K562 (cell line): ENCODE results near the gene IL11. TPM values are rescaled to one million over a fixed set of nuclear protein-coding genes. Genes with fewer than 3 reads are reported as not detected.

Source experiments
- ATAC-seq: fragments of 200-7000 bp; cut with Tn5 transposase; 3 replicates; pipeline ENCODE4 v1.9.1; 2020; ENCODE audit warnings: moderate library complexity
- BruUV-seq: library from RNA; stranded (reverse); fragments of 400-500 nt; replicated peaks from 2 replicates; lab custom pipeline; 2021; lab: Mats Ljungman, UMichigan
- CTCF ChIA-PET: fragments of 300-600 bp; formaldehyde crosslinking; extraction: SDS; loops from one replicate; lab custom pipeline; 2021; ENCODE audit warnings: low intra/inter-chr PET ratio; lab: Yijun Ruan, JAX
- POLR2A ChIA-PET: fragments of 300-600, 350-650 bp; sonication (Branson Sonifier 250); formaldehyde crosslinking; extraction: SDS; loops from one replicate; lab custom pipeline; 2021; ENCODE audit warnings: antibody characterized with exemption, inconsistent platforms; lab: Yijun Ruan, JAX
- DNase-seq, 4 experiments: peaks; one replicate each; pipeline versions ENCODE4 v3.0.0 to v3.0.0-alpha.2; 2011 to 2018; ENCODE audit warnings: low spot score in 3 of 4, mixed read lengths in 3 of 4; ENCODE audit errors: extremely low read depth in 1 of 4
- FAIRE-seq: peaks from 2 replicates; lab custom pipeline; 2011; peaks lifted over from hg19 to GRCh38; lab: Jason Lieb, UNC
- H2AFZ ChIP-seq: 2 replicates; pipeline ENCODE4 v1.6.0; 2011; ENCODE audit warnings: low read depth, low read length, control low read depth, inconsistent platforms
- H3K27ac ChIP-seq: fragments of 200-600 bp; 3 replicates; pipeline ENCODE4 v1.8.0; 2011; ENCODE audit warnings: low read depth, mild to moderate bottlenecking, control low read depth, inconsistent platforms, low read length, moderate library complexity, mixed read lengths; ENCODE audit errors: extremely low read depth
- H3K27me3 ChIP-seq, 2 experiments: fragments of 300-600 bp in 1 of 2; 2 replicates in 1 of 2; 3 replicates in 1 of 2; pipeline versions ENCODE4 v1.6.0 to v1.8.0; 2011; ENCODE audit warnings: inconsistent platforms in 2 of 2, low read length in 2 of 2, mild to moderate bottlenecking in 1 of 2, mixed read lengths in 1 of 2, moderate library complexity in 1 of 2; ENCODE audit not compliant: control insufficient read depth in 2 of 2, insufficient read depth in 2 of 2
- H3K36me3 ChIP-seq: fragments of 300-600 bp; 3 replicates; pipeline ENCODE4 v1.8.0; 2011; ENCODE audit warnings: mild to moderate bottlenecking, low read length, inconsistent platforms; ENCODE audit not compliant: control insufficient read depth, insufficient read depth
- H3K4me1 ChIP-seq, 2 experiments: fragments of 200-600 bp in 1 of 2; replicated peaks in 1 of 2; 2 replicates in 1 of 2; 3 replicates in 1 of 2; pipeline versions ENCODE4 v1.5.1 to v1.8.0; 2011; ENCODE audit warnings: inconsistent platforms in 2 of 2, low read length in 2 of 2, mild to moderate bottlenecking in 1 of 2, mixed read lengths in 1 of 2, moderate library complexity in 1 of 2; ENCODE audit not compliant: control insufficient read depth in 2 of 2, insufficient read depth in 2 of 2
- H3K4me2 ChIP-seq: 2 replicates; pipeline ENCODE4 v1.6.1; 2011; ENCODE audit warnings: low read length, control low read depth, inconsistent platforms, mixed read lengths; ENCODE audit not compliant: insufficient read depth
- H3K4me3 ChIP-seq: fragments of 200-600 bp; sonication (generic), shearing (Covaris generic); 2 replicates; pipeline ENCODE4 v1.5.1; 2016; ENCODE audit warnings: control low read depth, inconsistent platforms
- H3K79me2 ChIP-seq: fragments of 200-600 bp; 3 replicates; pipeline ENCODE4 v1.8.0; 2011; ENCODE audit warnings: low read length, inconsistent platforms; ENCODE audit not compliant: control insufficient read depth, insufficient read depth
- H3K9ac ChIP-seq, 2 experiments: 2 replicates each; pipeline versions ENCODE4 v1.6.0 to v1.6.1; 2011; ENCODE audit warnings: low read depth in 2 of 2, low read length in 2 of 2, control low read depth in 1 of 2, inconsistent platforms in 1 of 2, mild to moderate bottlenecking in 1 of 2, mixed read lengths in 1 of 2; ENCODE audit not compliant: insufficient read depth in 1 of 2
- H3K9me1 ChIP-seq: one replicate; pipeline ENCODE4 v1.6.0; 2011; ENCODE audit warnings: inconsistent platforms, mild to moderate bottlenecking, low read length, moderate library complexity; ENCODE audit not compliant: control insufficient read depth, insufficient read depth
- H3K9me3 ChIP-seq: replicated peaks from 2 replicates; pipeline ENCODE4 v1.5.1; 2011; ENCODE audit warnings: low read depth, low read length, inconsistent platforms; ENCODE audit not compliant: control insufficient read depth, insufficient read depth
- H4K20me1 ChIP-seq: replicated peaks from 2 replicates; pipeline ENCODE4 v1.6.1; 2011; ENCODE audit warnings: low read length, inconsistent platforms, mixed read lengths; ENCODE audit not compliant: control insufficient read depth, insufficient read depth
- HNRNPUL1 ChIP-seq: fragments of 200-400 bp; formaldehyde crosslinking; IDR thresholded peaks from 2 replicates; pipeline ENCODE4 v1.6.1; 2017; ENCODE audit warnings: low read length
- IRF2 ChIP-seq: sonication (generic); formaldehyde crosslinking; IDR thresholded peaks from 2 replicates; pipeline ENCODE4 v1.8.1; 2022; ENCODE audit warnings: mild to moderate bottlenecking, missing genetic modification reagents
- MTF1 ChIP-seq: fragments of 250-450 bp; sonication (Bioruptor Pico); IDR thresholded peaks from 2 replicates; pipeline ENCODE4 v1.9.0; 2021; ENCODE audit warnings: moderate library complexity, mild to moderate bottlenecking, inconsistent platforms, borderline replicate concordance
- NFIC ChIP-seq: fragments of 450-650 bp; IDR thresholded peaks from 2 replicates; pipeline ENCODE4 v1.6.1; 2017; ENCODE audit warnings: mild to moderate bottlenecking, inconsistent platforms
- PCBP1 ChIP-seq: fragments of 200-400 bp; formaldehyde crosslinking; IDR thresholded peaks from 2 replicates; pipeline ENCODE4 v1.6.1; 2018; ENCODE audit warnings: mild to moderate bottlenecking, low read depth, low read length; ENCODE audit not compliant: poor library complexity, severe bottlenecking
- RBM17 ChIP-seq: fragments of 200-400 bp; formaldehyde crosslinking; IDR thresholded peaks from 2 replicates; pipeline ENCODE4 v1.6.1; 2017; ENCODE audit warnings: low read depth, mild to moderate bottlenecking, low read length, borderline replicate concordance
- TAF1 ChIP-seq: IDR thresholded peaks from 2 replicates; pipeline ENCODE4 v1.6.1; 2011; ENCODE audit warnings: mild to moderate bottlenecking, low read length, moderate library complexity; ENCODE audit not compliant: insufficient read depth, control insufficient read depth, severe bottlenecking; ENCODE audit errors: extremely low read depth
- TBP ChIP-seq: optimal IDR thresholded peaks from 2 replicates; pipeline ENCODE3; 2011; ENCODE audit warnings: low read depth, low read length, improper control_type of control experiment
- TEAD2 ChIP-seq: fragments of 450-650 bp; IDR thresholded peaks from 2 replicates; pipeline ENCODE4 v1.6.1; 2016; ENCODE audit warnings: missing genetic modification characterization, control low read depth, missing compliant biosample characterization
- YY1 ChIP-seq, 3 experiments: IDR thresholded peaks; 2 replicates each; pipeline ENCODE4 v1.6.1; 2011; ENCODE audit warnings: low read length in 2 of 3, mild to moderate bottlenecking in 2 of 3, moderate library complexity in 2 of 3, borderline replicate concordance in 1 of 3, control low read depth in 1 of 3, low read depth in 1 of 3; ENCODE audit not compliant: insufficient read depth in 3 of 3, insufficient replicate concordance in 2 of 3, control insufficient read depth in 1 of 3, insufficient read length in 1 of 3; ENCODE audit errors: extremely low read depth in 1 of 3
- ZBTB1 ChIP-seq: sonication (generic); formaldehyde crosslinking; IDR thresholded peaks from 2 replicates; pipeline ENCODE4 v1.8.1; 2023; ENCODE audit warnings: missing genetic modification reagents, low read depth, mild to moderate bottlenecking, borderline replicate concordance
- ZNF134 ChIP-seq: fragments of 250-450 bp; sonication (Bioruptor Pico); conservative IDR thresholded peaks from 2 replicates; pipeline ENCODE4 v1.4.0; 2020
- ZNF57 ChIP-seq: fragments of 450-650 bp; formaldehyde crosslinking; IDR thresholded peaks from 2 replicates; pipeline ENCODE4 v1.4.0; 2020; ENCODE audit warnings: mild to moderate bottlenecking, moderate library complexity
- ZNF589 ChIP-seq: fragments of 200-800 bp; sonication (Bioruptor generic); IDR thresholded peaks from 2 replicates; pipeline ENCODE4 v1.6.1; 2016; ENCODE audit warnings: low read depth, missing genetic modification characterization, missing compliant biosample characterization
- ZNF778 ChIP-seq: fragments of 450-650 bp; formaldehyde crosslinking; IDR thresholded peaks from 2 replicates; pipeline ENCODE4 v1.4.0; 2020; ENCODE audit warnings: mild to moderate bottlenecking, moderate library complexity
- WGBS: fragments of 100-300 bp; shearing (Covaris generic); methylation state at CpG from one replicate; pipeline ENCODE4 v1.1.6; 2016; ENCODE audit warnings: low coverage, mixed read lengths; ENCODE audit not compliant: insufficient coverage; ENCODE audit errors: missing lambda C conversion rate; 5-methylcytosine and 5-hydroxymethylcytosine counted together
- in situ Hi-C: fragments of 300-500 bp; cut with MboI; formaldehyde crosslinking; loops from 4 replicates; pipeline ENCODE4 v1.15.0; 2018; ENCODE audit warnings: inconsistent platforms, mixed read lengths
- intact Hi-C: fragments of 100-400 bp; cut with micrococcal nuclease; formaldehyde crosslinking; loops from 2 replicates; pipeline ENCODE4 v1.14.2; 2022
- polyA plus RNA-seq, 8 experiments: library from polyadenylated mRNA; depleted of rRNA in 4 of 8; stranded (reverse) in 5 of 8; unstranded in 3 of 8; fragments of >200 nt; fragmentation: Nextera tagmentation in 2 of 8; fragmentation: Illumina TruSeq in 1 of 8; extraction: Ambion mirVana in 2 of 8; extraction: Trizol in 1 of 8; gene quantifications; 2 replicates each; pipeline versions ENCODE4 v1.2.1 to v1.2.3, GENCODE V29; 2011 to 2014; ENCODE audit warnings: inconsistent platforms in 1 of 8, missing spikeins in 1 of 8
- total RNA-seq, 7 experiments: library from RNA; depleted of rRNA in 6 of 7; stranded (reverse); fragments of >200 nt in 6 of 7; fragmentation: Illumina TruSeq in 2 of 7; extraction: Trizol in 2 of 7; gene quantifications; 2 replicates each; pipeline versions ENCODE4 v1.2.1 to v1.2.3, GENCODE V29; 2011 to 2021; ENCODE audit warnings: low replicate concordance in 1 of 7
- TF ChIP-seq, protein P1 (sequence below): IDR thresholded peaks from 2 replicates; pipeline ENCODE4 v1.6.1; 2011; ENCODE audit not compliant: insufficient read length; ENCODE audit errors: extremely low read depth
- TF ChIP-seq, protein P2 (sequence below), 3 experiments: fragments of 200-800 bp in 1 of 3; sonication (Bioruptor generic) in 1 of 3; sonication (generic) in 1 of 3; formaldehyde crosslinking in 1 of 3; IDR thresholded peaks; 2 replicates each; pipeline versions ENCODE4 v1.6.1 to v1.8.0; 2016 to 2022; ENCODE audit warnings: mild to moderate bottlenecking in 2 of 3, missing compliant biosample characterization in 2 of 3, missing genetic modification characterization in 2 of 3, missing genetic modification reagents in 1 of 3

IL11 gene
- total and polyA plus RNA-seq, 9 of the 15 experiments (the other 6 are each of a cell fraction or from before 2014, with no cell fraction given) = 0.04 to 0.42 (median 0.06) TPM; not detected in 6

DNA sequence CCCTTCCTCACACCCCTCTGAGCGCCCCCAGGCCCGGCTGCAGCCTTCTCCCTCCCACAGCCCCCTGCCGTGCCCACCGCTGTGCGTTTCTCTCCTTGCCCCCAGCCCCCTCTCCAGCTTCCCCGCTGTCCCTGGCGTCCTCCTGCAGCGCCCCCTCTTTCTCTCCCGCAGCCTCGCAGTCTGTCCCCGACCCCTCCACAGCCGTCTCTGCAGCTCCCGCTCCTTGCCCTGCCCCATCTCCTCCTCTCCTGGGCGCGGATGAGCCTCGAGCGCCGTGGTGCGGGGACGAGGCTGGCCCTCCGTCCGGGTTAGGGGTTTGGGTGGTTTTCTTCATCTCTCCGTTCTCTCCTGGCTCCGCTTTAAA is 29.5 kb downstream of the IL11 start (continued):
- TF ChIP-seq IRF2 (CRISPR knock-in tag) (no peak), RBM17 (no peak), ZNF57 (no peak), MTF1 (CRISPR knock-in tag) (no peak), TAF1 (no peak), TEAD2 (tag) (no peak)

DNA sequence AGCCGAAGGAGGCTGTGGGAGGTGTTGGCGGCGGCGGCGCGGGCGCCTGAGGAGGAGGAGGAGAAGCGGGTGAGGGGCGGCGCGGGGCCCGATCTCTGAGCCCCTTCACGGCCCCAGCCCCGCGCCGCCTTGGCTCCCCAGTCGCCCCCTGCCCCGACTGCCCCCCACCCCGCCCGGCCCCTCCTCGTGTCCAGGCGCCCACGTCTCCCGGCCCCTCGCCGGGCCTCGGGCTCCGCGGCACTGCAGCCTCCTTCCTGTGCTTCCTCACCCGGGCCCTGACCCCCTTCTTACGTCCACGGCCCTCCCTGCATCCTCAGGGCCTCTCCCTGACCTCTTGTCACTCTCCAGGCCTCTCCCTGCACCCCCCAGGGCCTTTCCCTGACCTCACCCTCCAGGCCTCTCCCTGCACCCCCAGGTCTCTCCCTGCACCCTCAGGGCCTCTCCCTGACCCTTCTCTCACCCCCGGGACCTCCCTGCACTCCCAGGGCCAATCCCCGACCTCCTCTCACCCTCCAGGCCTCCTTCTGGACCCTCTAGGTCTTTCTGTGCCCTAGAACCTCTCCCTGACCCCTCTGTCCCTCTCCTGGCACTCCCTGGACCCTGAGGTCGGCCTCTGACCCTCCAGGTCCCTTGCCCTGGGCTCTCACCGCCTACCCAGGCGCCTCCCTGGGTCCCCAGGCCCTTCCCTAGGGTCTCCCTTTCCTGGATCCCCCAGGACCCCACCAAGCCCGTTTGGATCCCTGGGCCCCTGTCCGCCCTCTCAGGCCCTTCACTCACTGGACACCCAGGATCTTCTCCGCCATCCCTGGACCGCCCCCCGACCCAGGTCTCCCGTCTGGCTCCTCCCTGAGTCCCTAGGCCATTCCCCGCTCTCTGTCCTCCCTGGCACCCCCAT is 30.1 kb downstream of the IL11 start:
- Histone ChIP-seq H3K79me2 (peaks cover 24% of the 10 kb centered on the region), H3K4me1 (peaks cover 7 to 55% of the 10 kb centered on the region in 2 experiments; a peak in 4 of 5 replicates), H3K9me1 (no peaks in the 10 kb centered on the region), H3K27ac (peak overlapping the region; percentile 97), H3K27me3 (no peaks in the 10 kb centered on the region), H2AFZ (no peak overlapping the region), H3K9me3 (no peaks in the 10 kb centered on the region), H3K4me2 (peak overlapping the region; percentile 97), H3K9ac (peak overlapping the region; percentile 97 to 99), H4K20me1 (0 out of 2 replicates have a peak, but pooled peaks cover 6% of the 10 kb centered on the region), H3K36me3 (peaks cover 32% of the 10 kb centered on the region; the same call in 2 of the 3 replicates), H3K4me3 (peak overlapping the region; percentile 92)
- FAIRE-seq (no peak), DNase-seq (peak; percentile 38 to 69 (median 48)), ATAC-seq (peak; percentile 3)
- under 1% methylated on average over 16 of the region's 44 CpGs for WGBS
- CTCF ChIA-PET = no interaction called here
- POLR2A ChIA-PET = interaction anchor here (0.7 to 2.3 kb wide), 21 partner anchors 9 to 180 kb away, joined by 3 to 14 read pairs (median 5); partner anchors contain the start of genes HSPBP1, PPP6R1 and TMEM238
- in situ Hi-C loops (no loop called here), intact Hi-C loops (loop anchor here (5.0 kb wide), 1 partner anchor 38 kb away; no protein-coding TSS in a partner anchor)
- no TSS peak for BruUV-seq
- TF ChIP-seq PCBP1 = no peak
- TF ChIP-seq ZNF589 = no peak
- peak; percentile 34; the same call in 1 of the 2 replicates for TF ChIP-seq NFIC
- TF ChIP-seq, protein P1, sequence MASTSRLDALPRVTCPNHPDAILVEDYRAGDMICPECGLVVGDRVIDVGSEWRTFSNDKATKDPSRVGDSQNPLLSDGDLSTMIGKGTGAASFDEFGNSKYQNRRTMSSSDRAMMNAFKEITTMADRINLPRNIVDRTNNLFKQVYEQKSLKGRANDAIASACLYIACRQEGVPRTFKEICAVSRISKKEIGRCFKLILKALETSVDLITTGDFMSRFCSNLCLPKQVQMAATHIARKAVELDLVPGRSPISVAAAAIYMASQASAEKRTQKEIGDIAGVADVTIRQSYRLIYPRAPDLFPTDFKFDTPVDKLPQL = no peak
- peak in 2 of 3 experiments; percentile 39 to 68 for TF ChIP-seq YY1 (IDR thresholded peaks at IDR 0.05; ENCODE audit: borderline replicate concordance in 1 of 3, control insufficient read depth in 1 of 3, extremely low read depth in 1 of 3, insufficient read depth in 3 of 3, insufficient read length in 1 of 3, insufficient replicate concordance in 2 of 3, low read depth in 1 of 3, low read length in 2 of 3)
- no peak for TF ChIP-seq HNRNPUL1
- no peak for TF ChIP-seq TBP
- TF ChIP-seq ZNF778 (CRISPR knock-in tag) = no peak
- TF ChIP-seq, protein P2, sequence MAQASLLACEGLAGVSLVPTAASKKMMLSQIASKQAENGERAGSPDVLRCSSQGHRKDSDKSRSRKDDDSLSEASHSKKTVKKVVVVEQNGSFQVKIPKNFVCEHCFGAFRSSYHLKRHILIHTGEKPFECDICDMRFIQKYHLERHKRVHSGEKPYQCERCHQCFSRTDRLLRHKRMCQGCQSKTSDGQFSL (CRISPR knock-in tag; IDR thresholded peaks at IDR 0.05) = peak; percentile 95
- TF ChIP-seq, protein P2 (tag; IDR thresholded peaks at IDR 0.05) = peak in 1 of 2 experiments; percentile 90; a peak in 2 of 4 replicates
- no peak for TF ChIP-seq ZNF134 (CRISPR knock-in tag)
- TF ChIP-seq ZBTB1 = no peak; the same call in 1 of the 2 replicates
